EL (cell line): ENCODE data around the gene IL10RB.
"Not testable (repeated sequence)": the region's sequence is repeated elsewhere in the genome, so short reads cannot be mapped to it uniquely, and the experiment has no call there.

Experiments
- DNase-seq: peaks from one replicate; pipeline ENCODE4 v3.0.0-alpha.2; 2016

IL10RB gene

GRCh38 chr21:33305938-33306337 lies 39.8 kb downstream of the IL10RB start:
- no peak for DNase-seq

GRCh38 chr21:33308586-33309490 lies 42.7 kb downstream of the IL10RB start:
- DNase-seq = no peak

GRCh38 chr21:33309778-33310177 lies 43.6 kb downstream of the IL10RB start:
- no peak for DNase-seq

- DNase-seq = no peak
Measured at GRCh38 chr21:33312121-33312520, 46.0 kb downstream of the IL10RB start.

- DNase-seq = no peak
Measured at GRCh38 chr21:33313183-33313582, 47.0 kb downstream of the IL10RB start.

- DNase-seq = no peak
Measured at GRCh38 chr21:33313611-33314010, 47.4 kb downstream of the IL10RB start.

GRCh38 chr21:33314111-33314510 lies 47.9 kb downstream of the IL10RB start:
- DNase-seq = peak; percentile 23

GRCh38 chr21:33315946-33316710 lies 50.0 kb downstream of the IL10RB start:
- no peak for DNase-seq

GRCh38 chr21:33317145-33317544 lies 51.0 kb downstream of the IL10RB start:
- DNase-seq = no peak

- DNase-seq = no peak
Measured at GRCh38 chr21:33317786-33318486, 51.8 kb downstream of the IL10RB start.

- not testable (repeated sequence) for DNase-seq
Measured at GRCh38 chr21:33321005-33321404, 54.8 kb downstream of the IL10RB start.

GRCh38 chr21:33323610-33324009 lies 57.4 kb downstream of the IL10RB start:
- DNase-seq = not testable (repeated sequence)

GRCh38 chr21:33324291-33325221 lies 58.4 kb downstream of the IL10RB start, which contains the start of gene IFNAR1:
Gene IFNAR1 (plus strand): TSS chr21:33324970. CDS start chr21:33325056, 86 bp downstream.
- peak; percentile 99 for DNase-seq

GRCh38 chr21:33325222-33326067 lies 59.3 kb downstream of the IL10RB start:
- DNase-seq = peak; percentile 84

GRCh38 chr21:33327326-33327725 lies 61.2 kb downstream of the IL10RB start:
- no peak for DNase-seq

- no peak for DNase-seq
Measured at GRCh38 chr21:33327792-33328433, 61.7 kb downstream of the IL10RB start.

GRCh38 chr21:33330726-33331125 lies 64.6 kb downstream of the IL10RB start:
- DNase-seq = no peak

- DNase-seq = no peak
Measured at GRCh38 chr21:33332143-33332542, 66.0 kb downstream of the IL10RB start.

GRCh38 chr21:33334191-33334590 lies 68.0 kb downstream of the IL10RB start:
- no peak for DNase-seq

GRCh38 chr21:33334824-33335223 lies 68.7 kb downstream of the IL10RB start:
- DNase-seq = no peak

- no peak for DNase-seq
Measured at GRCh38 chr21:33339135-33339534, 73.0 kb downstream of the IL10RB start.
